ENCODE measurements around the gene PREX1.

GRCh38 chr20:48684501-48685041 lies 143.2 kb downstream of the PREX1 start:
- TF ChIP-seq YY1 (IDR thresholded peaks at IDR 0.05; ENCODE audit: insufficient read depth, insufficient read length) (peak; percentile 34), ZNF274 (IDR thresholded peaks at IDR 0.05; ENCODE audit: low read depth, low read length) (no peak)

Data from NT2/D1 (cell line).